ENCODE measurements around the gene GSTA1. TPM values are rescaled to one million over a fixed set of nuclear protein-coding genes. Genes with fewer than 3 reads are reported as not detected.
"Not testable (repeated sequence)": the region's sequence is repeated elsewhere in the genome, so short reads cannot be mapped to it uniquely, and the experiment has no call there.

GSTA1 gene
- total RNA-seq, 2 donors from 2014 or later: not detected

DNA sequence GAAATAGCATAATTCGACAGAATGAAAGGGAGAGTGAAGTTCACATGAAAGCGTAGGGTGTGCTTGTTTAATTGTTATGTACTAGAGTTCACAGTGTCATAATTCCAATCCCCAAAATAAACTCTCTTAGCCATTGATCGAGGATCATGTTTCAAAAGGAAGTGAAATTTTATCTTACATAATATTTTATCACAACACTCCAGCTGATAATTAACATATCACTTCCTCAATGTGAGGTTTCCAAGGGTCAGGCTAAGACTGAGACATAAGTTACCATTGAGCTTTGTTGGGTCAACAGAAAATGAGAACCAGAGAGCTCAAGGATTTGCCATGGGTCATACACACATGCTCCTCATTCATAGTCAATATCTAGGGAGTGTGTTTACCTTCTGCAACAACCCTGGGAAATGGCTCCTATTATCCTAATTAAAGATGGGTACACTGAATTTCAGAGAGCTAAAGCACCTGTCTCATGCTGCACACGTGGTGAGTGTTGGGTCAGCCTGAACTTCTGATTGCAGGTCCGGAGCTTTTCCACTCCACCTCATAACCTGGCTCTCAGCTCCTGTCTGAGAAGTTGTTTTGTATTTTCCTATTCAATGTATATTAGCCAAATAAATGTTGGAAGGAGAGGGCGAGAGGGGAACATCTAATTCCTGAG lies 43.4 kb downstream of the GSTA1 start:
- ATAC-seq (replicated peaks in 1 of 2) (no peak), DNase-seq (no peak)
- no peak overlapping the region for H3K4me3 Mint-ChIP-seq
- H3K36me3 Mint-ChIP-seq (ENCODE audit: insufficient read depth in 2 of 2): no peaks in the 10 kb centered on the region
- no peak overlapping the region for H3K27ac Mint-ChIP-seq
- H3K4me1 Mint-ChIP-seq (ENCODE audit: low read depth): no peaks in the 10 kb centered on the region
- no peaks in the 10 kb centered on the region for H3K9me3 Mint-ChIP-seq
- H3K27me3 Mint-ChIP-seq (ENCODE audit: low read depth): peaks cover 23% of the 10 kb centered on the region

DNA sequence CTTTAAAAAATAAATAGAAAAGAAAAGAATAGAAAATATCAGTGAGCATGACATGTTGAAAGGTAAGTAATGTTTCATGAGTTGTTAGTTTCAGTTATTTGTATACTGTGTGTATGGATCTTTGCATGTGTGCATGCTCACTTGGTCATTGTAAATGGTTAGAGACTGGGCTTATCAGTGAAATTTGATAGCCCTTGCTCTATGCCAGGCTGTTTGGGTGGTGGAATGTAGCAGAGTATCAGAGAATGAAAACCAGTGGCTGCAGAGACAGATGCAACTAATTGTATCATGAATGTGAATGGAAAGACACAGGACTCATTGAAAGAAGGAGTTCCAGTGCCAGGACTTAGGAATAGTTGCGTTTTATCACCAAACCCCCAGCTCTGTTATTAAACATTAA lies 44.5 kb downstream of the GSTA1 start:
- Mint-ChIP-seq H3K27me3 (ENCODE audit: low read depth) (peaks cover 23% of the 10 kb centered on the region), H3K36me3 (ENCODE audit: insufficient read depth in 2 of 2) (no peaks in the 10 kb centered on the region), H3K27ac (no peak overlapping the region), H3K4me3 (no peak overlapping the region), H3K9me3 (no peaks in the 10 kb centered on the region), H3K4me1 (ENCODE audit: low read depth) (no peaks in the 10 kb centered on the region)
- DNase-seq (no peak), ATAC-seq (replicated peaks in 1 of 2) (no peak)

DNA sequence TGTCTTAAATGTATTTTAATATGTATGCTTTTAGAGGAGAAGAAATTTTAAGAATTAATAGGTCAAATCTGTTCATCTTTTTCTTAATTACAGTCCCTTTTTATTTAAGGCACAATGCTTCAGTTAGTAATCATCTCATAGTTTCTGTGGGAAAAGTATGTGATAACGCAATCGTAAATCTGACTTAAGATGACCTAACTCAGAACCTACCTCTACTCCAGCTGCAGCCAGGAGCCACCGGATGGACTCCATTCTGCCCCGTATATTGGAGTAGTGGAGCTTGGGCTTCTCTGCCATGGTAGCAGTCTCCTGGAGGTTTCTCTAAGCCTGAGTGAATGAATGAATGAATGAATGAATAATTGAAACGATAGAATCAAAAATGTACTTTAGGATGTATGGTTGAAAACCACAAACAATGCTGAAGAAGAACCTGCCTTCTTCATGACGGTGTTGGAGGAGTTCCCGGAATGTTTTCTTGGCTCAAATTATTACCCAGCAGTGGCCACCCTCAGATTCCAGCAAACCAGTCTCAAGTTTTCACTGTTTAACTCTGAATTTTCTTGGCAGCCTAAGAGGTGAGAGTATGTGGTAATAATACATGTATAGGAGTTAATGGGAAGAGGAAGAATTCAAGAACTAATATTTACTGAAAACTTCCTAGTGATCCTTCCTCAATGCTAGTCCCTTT lies 45.8 kb downstream of the GSTA1 start:
- not testable (repeated sequence) for H3K4me3 Mint-ChIP-seq; H3K27ac Mint-ChIP-seq; H3K4me1 Mint-ChIP-seq (ENCODE audit: low read depth); DNase-seq; H3K9me3 Mint-ChIP-seq; ATAC-seq (replicated peaks in 1 of 2); H3K36me3 Mint-ChIP-seq (ENCODE audit: insufficient read depth in 2 of 2)
- peaks cover 23% of the 10 kb centered on the region for H3K27me3 Mint-ChIP-seq (ENCODE audit: low read depth)

DNA sequence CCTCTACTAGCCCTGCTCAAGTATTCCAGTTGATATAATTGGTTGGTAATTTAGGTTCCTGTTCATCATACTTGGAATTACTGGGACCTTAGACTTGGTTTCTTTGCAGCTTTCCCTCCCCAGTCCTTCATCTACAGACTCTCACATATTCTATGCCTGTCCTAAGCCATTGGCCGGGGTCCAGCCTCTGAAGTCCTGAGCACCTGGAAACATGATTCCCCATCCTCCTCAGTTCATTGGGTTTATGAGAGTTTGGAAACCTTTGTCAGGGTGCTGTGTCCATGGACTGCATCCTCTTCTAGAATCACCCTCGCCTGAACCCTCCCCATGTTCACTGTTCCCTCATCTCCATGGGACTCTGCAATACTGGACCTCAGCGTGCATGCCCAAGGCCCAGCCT lies 49.2 kb downstream of the GSTA1 start:
- Mint-ChIP-seq H3K27ac (no peak overlapping the region), H3K36me3 (ENCODE audit: insufficient read depth in 2 of 2) (no peaks in the 10 kb centered on the region), H3K27me3 (ENCODE audit: low read depth) (peaks cover 5% of the 10 kb centered on the region), H3K4me1 (ENCODE audit: low read depth) (no peaks in the 10 kb centered on the region), H3K4me3 (no peak overlapping the region), H3K9me3 (peaks cover 0 to 6% of the 10 kb centered on the region in 2 donors)
- ATAC-seq (replicated peaks in 1 of 2): no peak
- no peak for DNase-seq

DNA sequence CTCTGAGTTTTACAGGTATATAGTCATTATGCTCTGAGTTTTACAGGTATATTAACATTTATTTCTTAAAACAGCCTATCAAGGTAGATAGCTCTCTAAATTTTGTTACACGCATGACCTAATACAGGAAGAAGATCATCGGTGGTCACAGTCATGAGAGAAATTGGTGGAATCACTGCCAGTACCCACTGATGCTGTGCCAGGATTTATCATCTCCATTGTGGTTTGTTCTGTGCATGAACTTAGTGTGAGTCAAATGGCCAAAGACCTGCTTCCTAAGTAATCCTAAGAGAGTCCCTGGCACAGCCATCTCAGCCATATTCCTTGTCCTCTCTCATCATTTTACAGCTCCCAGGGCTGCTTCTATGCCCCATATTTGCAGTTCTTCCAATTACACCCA lies 50.5 kb downstream of the GSTA1 start:
- not testable (repeated sequence) for H3K9me3 Mint-ChIP-seq; ATAC-seq (replicated peaks in 1 of 2); H3K27me3 Mint-ChIP-seq (ENCODE audit: low read depth)

DNA sequence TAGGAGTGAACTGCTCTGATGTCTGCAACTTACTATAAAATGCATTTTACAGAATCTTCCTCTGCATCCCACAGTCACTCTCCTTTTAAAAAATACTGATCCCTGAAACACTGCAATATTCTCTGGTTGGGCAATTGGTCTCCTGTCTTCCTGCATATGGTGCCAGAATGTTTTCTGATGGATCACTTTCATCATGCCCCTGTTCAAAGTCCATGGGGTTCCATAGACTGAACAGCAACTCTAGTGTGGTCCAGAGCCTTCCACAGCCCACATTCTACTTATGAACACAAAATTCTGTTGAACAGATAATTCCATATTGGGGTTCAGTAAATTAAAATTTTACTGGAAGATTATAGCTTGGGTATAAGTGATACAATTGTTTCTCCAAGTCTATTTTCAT lies 51.3 kb downstream of the GSTA1 start:
- Mint-ChIP-seq H3K27me3 (ENCODE audit: low read depth) (peaks cover 5% of the 10 kb centered on the region), H3K4me1 (ENCODE audit: low read depth) (no peaks in the 10 kb centered on the region), H3K27ac (no peak overlapping the region), H3K4me3 (no peak overlapping the region), H3K36me3 (ENCODE audit: insufficient read depth in 2 of 2) (no peaks in the 10 kb centered on the region), H3K9me3 (peaks cover 0 to 6% of the 10 kb centered on the region in 2 donors)
- ATAC-seq (replicated peaks in 1 of 2) (no peak), DNase-seq (no peak)

More for the DNA sequence above, 50.5 kb downstream of the GSTA1 start:
- not testable (repeated sequence) for H3K4me1 Mint-ChIP-seq (ENCODE audit: low read depth); DNase-seq; H3K36me3 Mint-ChIP-seq (ENCODE audit: insufficient read depth in 2 of 2); H3K27ac Mint-ChIP-seq; H3K4me3 Mint-ChIP-seq

DNA sequence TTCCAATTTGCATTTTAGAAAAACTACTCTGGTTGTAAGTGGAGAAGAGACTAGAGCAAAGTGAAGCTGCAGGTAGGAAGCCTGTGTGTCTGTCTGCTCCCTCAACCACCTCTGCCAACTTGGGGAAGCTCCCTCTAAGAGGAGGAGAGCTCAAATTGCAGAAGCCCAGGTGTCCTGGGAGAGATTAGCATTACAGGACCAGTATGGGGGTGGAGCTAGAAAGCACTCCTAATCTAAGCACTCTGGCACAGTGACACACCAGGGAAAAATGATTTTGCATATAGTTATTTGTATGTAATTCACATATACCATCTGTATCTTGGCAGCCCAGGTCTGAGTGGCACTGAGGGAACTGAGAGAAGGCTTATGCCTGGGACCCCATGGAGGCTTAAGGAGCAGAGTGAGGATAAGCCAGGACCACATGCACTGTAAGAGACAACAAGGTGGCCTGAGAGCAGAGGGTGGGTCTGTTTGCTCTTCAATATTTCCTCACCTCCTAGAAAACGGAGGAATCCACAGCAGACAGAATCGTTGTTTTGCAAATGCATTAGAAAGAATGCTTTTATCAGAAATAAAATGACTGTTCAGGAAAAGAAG lies 54.0 kb downstream of the GSTA1 start:
- Mint-ChIP-seq H3K27me3 (ENCODE audit: low read depth) (peaks cover 7% of the 10 kb centered on the region), H3K4me1 (ENCODE audit: low read depth) (no peaks in the 10 kb centered on the region), H3K9me3 (peaks cover 0 to 6% of the 10 kb centered on the region in 2 donors), H3K36me3 (ENCODE audit: insufficient read depth in 2 of 2) (no peaks in the 10 kb centered on the region), H3K27ac (no peak overlapping the region), H3K4me3 (no peak overlapping the region)
- ATAC-seq (replicated peaks in 1 of 2) (no peak), DNase-seq (no peak)

DNA sequence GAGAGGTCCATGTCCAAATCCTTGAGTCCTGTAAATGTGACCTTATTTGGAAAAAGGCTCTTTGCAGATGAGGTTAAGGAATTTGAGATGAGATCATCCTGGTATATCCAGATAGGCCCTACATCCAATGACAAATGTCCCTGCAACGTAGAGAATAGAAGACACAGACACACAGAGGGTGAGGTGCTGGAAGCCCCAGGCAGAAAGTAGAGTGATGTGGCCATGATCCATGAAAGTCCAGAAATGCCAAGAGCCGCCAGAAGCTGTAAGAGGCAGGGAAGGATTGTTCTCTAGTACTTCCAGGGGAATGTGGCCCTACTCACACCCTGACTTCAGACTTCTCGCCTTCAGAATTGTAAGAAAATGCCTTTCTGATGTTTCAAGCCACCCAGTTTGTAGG lies 56.3 kb downstream of the GSTA1 start:
- H3K4me1 Mint-ChIP-seq (ENCODE audit: low read depth); H3K9me3 Mint-ChIP-seq; DNase-seq; H3K36me3 Mint-ChIP-seq (ENCODE audit: insufficient read depth in 2 of 2); H3K4me3 Mint-ChIP-seq; H3K27ac Mint-ChIP-seq; ATAC-seq (replicated peaks in 1 of 2): not testable (repeated sequence)
- H3K27me3 Mint-ChIP-seq (ENCODE audit: low read depth): peaks cover 28% of the 10 kb centered on the region

DNA sequence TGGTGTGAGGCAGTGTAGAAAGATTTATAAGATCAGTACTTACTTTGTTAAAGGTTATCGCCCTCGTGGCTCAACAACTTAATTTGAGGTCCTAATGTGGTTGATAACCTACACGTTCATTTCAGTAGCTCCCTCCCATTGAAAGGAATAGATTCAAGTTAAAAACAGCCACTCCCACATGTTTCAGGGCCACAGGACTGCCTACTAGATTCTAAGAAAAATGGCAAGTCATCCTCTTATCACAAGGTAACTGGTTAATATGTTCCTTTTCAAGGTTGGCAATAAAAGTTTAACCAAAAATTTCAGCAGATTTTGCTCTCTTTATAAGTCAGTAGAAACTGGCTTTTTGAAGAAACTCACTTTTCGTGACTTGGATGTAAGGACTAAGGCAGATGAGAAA lies 57.4 kb downstream of the GSTA1 start:
- H3K9me3 Mint-ChIP-seq: peaks cover 0 to 5% of the 10 kb centered on the region in 2 donors
- peaks cover 33% of the 10 kb centered on the region for H3K27me3 Mint-ChIP-seq (ENCODE audit: low read depth)
- DNase-seq (no peak), ATAC-seq (replicated peaks in 1 of 2) (no peak)
- no peak overlapping the region for H3K27ac Mint-ChIP-seq
- no peak overlapping the region for H3K4me3 Mint-ChIP-seq
- no peaks in the 10 kb centered on the region for H3K36me3 Mint-ChIP-seq (ENCODE audit: insufficient read depth in 2 of 2)
- no peaks in the 10 kb centered on the region for H3K4me1 Mint-ChIP-seq (ENCODE audit: low read depth)

DNA sequence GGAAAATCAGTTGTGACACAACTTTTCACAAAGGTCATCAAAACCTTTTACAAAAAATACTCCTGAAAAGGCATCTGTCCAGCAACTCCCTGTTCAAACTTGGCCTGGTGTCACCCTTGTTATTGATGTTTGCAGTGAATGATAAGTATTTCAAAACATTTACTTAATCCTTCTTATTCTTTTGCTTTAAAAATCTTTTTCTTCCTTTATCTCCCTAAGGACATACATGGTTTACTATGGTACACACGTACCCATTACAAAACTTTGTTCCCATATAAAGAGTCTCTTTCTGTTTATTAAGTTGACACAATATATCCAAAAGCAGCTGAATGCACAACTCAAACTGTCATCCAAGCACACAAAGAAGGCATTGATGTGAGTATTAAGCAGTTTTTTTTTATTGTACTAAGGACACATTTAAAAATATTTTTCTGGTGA lies 57.8 kb downstream of the GSTA1 start:
- H3K4me3 Mint-ChIP-seq: no peak overlapping the region
- H3K27ac Mint-ChIP-seq: no peak overlapping the region
- peaks cover 1 to 2% of the 10 kb centered on the region in 2 donors for H3K9me3 Mint-ChIP-seq
- H3K36me3 Mint-ChIP-seq (ENCODE audit: insufficient read depth in 2 of 2): no peaks in the 10 kb centered on the region
- DNase-seq: no peak
- no peak for ATAC-seq (replicated peaks in 1 of 2)
- peaks cover 33% of the 10 kb centered on the region for H3K27me3 Mint-ChIP-seq (ENCODE audit: low read depth)
- H3K4me1 Mint-ChIP-seq (ENCODE audit: low read depth): no peaks in the 10 kb centered on the region

DNA sequence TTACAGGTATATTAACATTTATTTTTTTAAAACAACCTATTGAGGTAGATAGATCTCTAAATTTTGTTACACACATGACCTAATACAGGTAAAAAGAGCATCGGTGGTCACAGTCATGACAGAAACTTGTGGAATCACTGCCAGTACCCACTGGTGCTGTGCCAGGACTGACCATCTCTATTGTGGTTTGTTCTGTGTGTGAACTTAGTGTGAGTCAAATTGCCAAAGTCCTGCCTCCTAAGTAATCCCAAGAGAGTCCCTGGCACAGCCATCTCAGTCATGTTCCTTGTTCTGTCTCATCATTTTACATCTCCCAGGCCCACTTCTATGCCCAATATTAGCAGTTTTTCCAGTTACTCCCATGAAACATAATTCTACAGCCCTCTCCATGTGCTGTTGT lies 61.7 kb downstream of the GSTA1 start:
- H3K27me3 Mint-ChIP-seq (ENCODE audit: low read depth): peaks cover 33% of the 10 kb centered on the region
- no peak for DNase-seq
- H3K4me1 Mint-ChIP-seq (ENCODE audit: low read depth): no peaks in the 10 kb centered on the region
- ATAC-seq (replicated peaks in 1 of 2): no peak
- peaks cover 0 to 1% of the 10 kb centered on the region in 2 donors for H3K36me3 Mint-ChIP-seq (ENCODE audit: insufficient read depth in 2 of 2)
- H3K4me3 Mint-ChIP-seq: no peak overlapping the region
- no peak overlapping the region for H3K27ac Mint-ChIP-seq
- H3K9me3 Mint-ChIP-seq: peaks cover 1 to 3% of the 10 kb centered on the region in 2 donors

All from activated T-cell treated with anti-CD3 and anti-CD28 coated beads, Interleukin-2, amount 50 U/mL, for 72 hours (primary cell).